HG03095 (cell line): ENCODE measurements around the gene LCP2.

Experiments used
- ATAC-seq: cut with Tn5 transposase; IDR thresholded peaks from one replicate; pipeline ENCODE4 v1.9.1; 2021; ENCODE audit warnings: moderate library complexity; ENCODE audit not compliant: unreplicated experiment

LCP2 gene

GRCh38 chr5:170297589-170298462 is at the start of gene LCP2:
LCP2 (minus strand) TSS chr5:170297777; CDS start chr5:170297611, 166 bp downstream.
- peak; percentile 38 for ATAC-seq

DNA sequence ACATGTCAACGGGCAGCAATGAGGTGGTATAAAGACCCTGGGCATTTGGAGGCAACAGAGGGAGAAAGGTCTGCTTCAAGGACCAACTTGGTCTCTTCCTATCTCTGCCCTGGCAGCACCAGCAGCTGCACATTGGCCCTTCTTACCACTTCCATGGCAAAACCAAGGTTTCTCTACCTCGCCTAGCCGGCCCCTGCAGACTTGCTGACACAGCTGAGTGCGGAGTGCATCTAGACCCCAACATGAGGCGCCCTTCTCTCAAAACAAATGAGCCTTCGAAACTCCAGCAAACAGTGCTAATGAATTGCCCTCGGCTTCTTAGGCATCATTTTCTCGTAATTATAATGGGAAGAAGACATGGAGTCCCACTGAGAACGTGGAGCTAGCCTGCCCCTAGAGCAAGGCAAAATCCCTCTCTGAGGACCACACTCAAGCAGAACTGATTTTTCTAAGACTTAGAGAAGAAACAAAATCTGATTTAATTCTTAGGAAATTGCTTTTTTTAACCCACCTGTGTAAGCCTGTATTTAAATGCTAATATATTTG is 49.5 kb upstream of the LCP2 start:
- no peak for ATAC-seq

GRCh38 chr5:170345971-170346370 is 48.4 kb upstream of the LCP2 start:
- no peak for ATAC-seq

DNA sequence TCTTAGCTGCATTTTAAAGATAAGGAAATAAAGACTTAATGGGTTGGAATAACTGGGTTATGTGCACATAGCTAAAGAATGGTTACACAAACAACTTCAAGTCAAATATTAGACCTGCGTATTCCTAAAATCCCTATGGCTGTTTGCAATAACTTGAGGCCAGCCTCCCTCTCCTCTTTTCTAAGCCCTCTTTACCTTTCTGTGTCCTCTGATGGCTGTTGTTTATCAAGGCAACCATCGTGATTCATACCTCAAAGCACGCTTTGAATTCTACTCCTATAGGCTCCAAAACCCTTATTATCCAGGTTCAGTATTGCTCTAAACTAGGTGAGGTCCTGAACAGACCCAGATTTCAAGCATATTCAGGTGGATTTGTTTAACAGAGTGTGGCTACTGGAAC is 45.6 kb upstream of the LCP2 start:
- no peak for ATAC-seq

- ATAC-seq = no peak
Measured at GRCh38 chr5:170342153-170342725, 44.7 kb upstream of the LCP2 start.

- ATAC-seq = no peak
Measured at GRCh38 chr5:170341545-170341944, 44.0 kb upstream of the LCP2 start.

DNA sequence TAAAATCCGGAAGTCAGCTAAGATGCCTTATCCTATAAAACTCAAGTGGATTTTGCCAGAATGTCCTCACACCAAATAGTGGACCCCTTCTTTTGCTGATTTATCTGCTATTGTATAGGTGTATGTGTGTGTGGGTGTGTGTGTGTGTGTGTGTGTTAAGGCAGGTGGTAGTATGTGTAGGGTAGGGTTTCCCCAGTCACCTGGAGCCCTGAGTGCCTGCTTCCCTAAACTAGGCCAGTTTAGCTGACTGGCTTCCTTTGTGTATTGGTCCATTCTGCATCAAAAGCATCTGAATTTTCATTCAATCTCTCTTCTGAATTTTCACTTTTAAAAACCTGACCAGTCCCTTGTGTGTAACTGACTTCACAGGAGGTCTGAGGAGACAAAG is 42.2 kb upstream of the LCP2 start:
- ATAC-seq = no peak

- ATAC-seq = peak; percentile 84
Measured at GRCh38 chr5:170338933-170339779, 41.6 kb upstream of the LCP2 start.

DNA sequence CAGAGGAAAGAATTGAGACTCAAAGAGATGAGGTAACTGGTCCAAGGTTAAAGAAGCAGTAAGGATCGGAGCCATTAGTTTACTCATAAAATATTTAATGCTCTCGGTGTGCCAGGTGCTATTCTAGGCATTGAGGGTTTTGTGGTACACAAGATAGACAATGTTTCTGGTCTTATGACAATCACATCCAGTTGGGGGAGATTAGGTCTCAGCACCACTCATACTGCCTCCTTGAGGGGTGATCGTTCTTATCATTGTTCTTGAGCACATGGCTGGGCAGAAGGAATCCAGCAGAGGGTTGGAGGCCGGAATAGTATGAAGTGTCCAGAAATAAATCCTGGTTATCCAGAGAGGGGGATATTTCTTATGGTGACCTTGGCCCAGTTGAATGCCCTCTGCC is 40.7 kb upstream of the LCP2 start:
- no peak for ATAC-seq

DNA sequence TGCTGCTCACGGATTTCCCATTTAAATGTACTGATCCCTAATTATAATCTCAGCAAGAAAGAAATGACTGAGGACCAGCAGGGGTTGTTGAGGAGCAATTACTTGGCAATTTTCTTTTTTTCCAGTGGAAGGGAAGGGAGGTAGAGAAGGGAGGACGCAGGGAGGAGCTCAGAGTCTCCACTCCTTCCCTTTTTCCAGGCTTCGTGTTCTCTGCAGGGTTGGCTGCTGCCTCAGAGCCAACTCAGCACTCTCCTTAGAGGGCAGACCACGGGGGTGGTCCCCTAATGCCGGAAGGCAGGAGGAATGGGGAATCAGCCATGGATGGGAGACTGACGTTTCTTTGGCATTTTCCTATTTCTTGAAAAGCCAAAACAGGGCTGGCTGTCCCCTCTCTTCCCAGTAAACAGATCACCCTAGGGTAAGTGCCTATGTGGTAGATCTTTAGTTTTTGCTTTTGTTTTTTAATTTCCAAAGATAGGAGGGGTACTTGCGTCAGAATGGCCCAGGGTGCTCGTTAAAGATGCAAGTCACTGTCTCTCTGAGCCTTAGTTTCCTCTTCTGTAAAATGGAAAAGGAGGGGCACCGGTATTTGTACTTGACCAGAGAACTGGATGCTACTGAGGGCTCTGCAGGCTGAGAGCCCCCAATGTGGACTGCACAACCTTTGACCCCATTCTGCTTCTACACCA is 39.6 kb upstream of the LCP2 start:
- ATAC-seq = no peak

- ATAC-seq = no peak
Measured at GRCh38 chr5:170336065-170336464, 38.5 kb upstream of the LCP2 start.

DNA sequence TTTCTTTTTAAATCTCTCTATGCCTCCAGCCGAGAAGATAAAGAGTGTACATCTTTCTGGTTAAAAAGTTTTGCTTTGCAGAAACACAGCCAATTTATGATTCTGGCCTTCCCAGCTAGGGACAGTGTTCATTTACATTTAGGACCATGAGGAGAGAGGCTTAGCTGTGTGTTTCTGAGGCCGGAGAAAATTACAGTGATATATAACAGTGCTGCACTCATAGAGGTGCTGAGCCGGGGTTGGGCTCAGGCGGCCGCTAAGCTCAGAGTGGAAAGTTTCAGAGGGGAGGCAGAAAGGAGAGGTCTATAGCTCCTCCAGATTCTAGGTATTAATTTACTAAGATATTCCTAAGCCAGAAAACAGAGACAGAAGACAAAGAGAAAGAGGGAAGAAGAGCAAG is 37.0 kb upstream of the LCP2 start:
- ATAC-seq = no peak

DNA sequence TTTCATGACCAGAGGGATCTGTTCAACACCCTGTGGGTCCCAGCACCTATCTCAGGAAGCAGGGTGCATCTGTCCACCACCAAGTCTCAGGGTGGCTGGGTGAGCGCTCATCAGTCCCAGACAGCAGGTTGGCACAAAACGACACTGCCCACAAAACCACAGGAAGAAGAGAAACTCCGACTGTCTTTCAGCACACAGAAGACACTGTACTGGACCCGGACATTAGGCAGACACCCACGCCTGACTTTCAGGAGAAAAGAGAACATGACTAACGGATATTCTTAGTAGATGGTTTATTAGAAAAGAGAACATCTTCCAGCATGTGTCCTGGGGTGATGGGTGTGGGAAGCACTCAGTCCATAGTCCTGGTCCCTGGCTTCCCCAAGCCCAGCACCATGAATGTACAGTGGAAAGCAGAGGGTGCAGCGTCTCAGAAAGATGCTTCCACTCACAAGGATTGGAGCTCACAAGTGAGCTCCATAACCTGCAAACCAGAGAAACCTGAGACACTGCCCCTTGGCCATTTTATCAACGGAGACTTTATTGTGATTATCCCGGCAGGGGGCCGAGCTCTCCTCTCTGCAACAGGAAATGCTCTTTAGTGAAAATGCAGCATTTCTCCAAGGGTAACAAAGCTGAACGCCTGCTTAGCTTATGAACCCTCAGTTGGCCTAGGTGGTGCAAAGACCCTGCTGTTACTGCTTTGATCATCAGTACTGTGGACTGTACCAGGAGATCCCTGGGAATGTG is 35.8 kb upstream of the LCP2 start:
- ATAC-seq = no peak

DNA sequence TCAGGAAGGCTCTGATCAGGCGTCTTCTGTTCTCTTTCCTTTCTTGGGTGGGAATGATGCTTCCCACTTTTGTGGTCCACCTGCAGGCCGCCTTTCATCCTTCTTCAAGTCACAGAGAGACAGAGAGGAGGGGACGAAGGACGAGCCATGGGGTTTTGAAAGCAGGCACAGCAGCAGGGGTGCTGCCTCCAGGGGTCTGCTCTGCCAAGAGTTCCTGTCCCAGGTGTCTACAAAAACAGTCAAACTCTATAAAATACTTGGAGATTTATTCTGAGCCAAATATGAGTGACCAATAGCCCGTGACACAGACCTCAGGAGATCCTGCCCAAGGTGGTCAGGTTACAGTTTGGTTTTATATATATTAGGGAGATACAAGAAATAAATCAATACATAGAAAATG is 34.5 kb upstream of the LCP2 start:
- no peak for ATAC-seq

DNA sequence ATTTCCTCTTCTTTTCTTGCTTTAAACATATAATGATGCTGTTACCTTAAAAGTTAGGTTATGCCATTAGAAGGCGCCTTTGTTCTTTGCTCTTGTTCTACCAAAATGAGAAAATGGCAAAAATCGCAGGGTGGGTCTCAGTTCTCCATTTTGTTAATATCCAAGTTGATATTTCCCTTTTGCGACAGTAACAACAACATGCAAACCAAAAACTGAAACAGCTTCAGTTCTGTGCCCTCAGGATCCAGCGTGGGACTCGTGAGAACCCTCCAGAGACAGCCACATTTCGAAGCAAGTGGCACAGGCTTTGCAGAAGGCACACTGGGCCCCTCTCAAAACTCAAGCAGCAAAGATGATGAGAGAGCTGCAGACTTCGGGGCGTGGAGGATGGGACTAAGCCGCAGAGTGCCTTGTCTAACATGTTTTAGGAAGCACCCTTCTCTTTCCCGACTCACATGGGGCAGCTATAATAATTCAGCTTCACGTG is 33.0 kb upstream of the LCP2 start:
- no peak for ATAC-seq

GRCh38 chr5:170329524-170329923 is 31.9 kb upstream of the LCP2 start:
- ATAC-seq = no peak

DNA sequence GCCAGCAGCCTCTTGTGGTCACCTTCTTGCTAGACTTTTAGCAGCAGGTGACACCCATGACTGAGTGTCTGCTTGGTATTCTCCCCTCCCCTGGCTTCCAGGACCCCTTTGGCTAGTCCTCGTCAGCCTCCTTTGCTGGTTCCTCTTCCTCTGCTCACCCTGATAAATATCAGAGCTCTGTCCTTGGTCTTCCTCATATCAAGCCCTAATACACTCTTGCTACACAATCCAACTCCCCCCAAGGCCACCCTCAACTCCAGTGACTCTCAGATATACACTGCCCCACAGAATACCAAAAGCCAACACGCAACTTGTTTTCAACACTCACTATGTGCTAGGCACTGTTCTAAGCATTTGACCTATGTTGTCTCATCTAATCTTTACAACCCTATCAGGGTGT is 30.3 kb upstream of the LCP2 start:
- ATAC-seq = no peak

GRCh38 chr5:170327168-170327567 is 29.6 kb upstream of the LCP2 start:
- ATAC-seq = peak; percentile 39

DNA sequence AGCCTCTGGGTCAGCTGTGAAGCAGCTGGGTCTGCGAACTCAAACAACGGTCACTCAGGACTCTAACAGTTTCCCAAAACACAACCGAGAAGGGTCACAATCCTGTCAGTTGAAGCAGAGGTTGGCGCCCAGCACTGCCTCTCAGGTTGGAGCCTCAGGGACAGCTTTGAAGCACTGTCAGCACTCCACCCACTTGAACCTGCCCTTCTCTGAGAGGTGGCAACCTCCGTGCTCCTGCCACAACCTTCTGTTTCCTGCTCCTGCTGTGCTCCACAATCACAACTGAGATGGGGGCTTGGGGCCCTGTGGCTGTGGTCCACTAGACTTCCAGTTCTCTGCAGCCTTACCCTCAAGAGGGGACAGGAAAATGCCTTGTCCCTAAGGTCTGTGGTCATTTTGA is 21.7 kb upstream of the LCP2 start:
- no peak for ATAC-seq

GRCh38 chr5:170317499-170317898 is 19.9 kb upstream of the LCP2 start:
- no peak for ATAC-seq
